Panc1 (cell line): Measurements from ENCODE around the gene ADORA1.

Experiments
- CTCF ChIP-seq: fragments of 450-650 bp; IDR thresholded peaks from 2 replicates; pipeline ENCODE4 v1.5.1; 2017; ENCODE audit warnings: mild to moderate bottlenecking
- POLR2AphosphoS5 ChIP-seq: IDR thresholded peaks from 2 replicates; pipeline ENCODE4 v1.6.1; 2012; ENCODE audit warnings: mild to moderate bottlenecking, low read depth, low read length, moderate library complexity
- SIN3A ChIP-seq: IDR thresholded peaks from 2 replicates; pipeline ENCODE4 v1.6.1; 2012; ENCODE audit warnings: low read depth, mild to moderate bottlenecking, low read length, moderate library complexity, borderline replicate concordance; ENCODE audit not compliant: insufficient read depth

GRCh38 chr1:203177470-203178039 is 50.0 kb downstream of the ADORA1 start:
- TF ChIP-seq CTCF, result no peak
- TF ChIP-seq POLR2AphosphoS5, result no peak
- no peak for TF ChIP-seq SIN3A
